Activated T-helper 17 cell treated with anti-CD3 and anti-CD28 coated beads, Interleukin-2, amount 50 U/mL, for 72 hours (primary cell): ENCODE data around the gene RAB40A. TPM values are rescaled to one million over a fixed set of nuclear protein-coding genes. Genes with fewer than 3 reads are reported as not detected.
"Not testable (repeated sequence)": the region's sequence is repeated elsewhere in the genome, so short reads cannot be mapped to it uniquely, and the experiment has no call there.

Experiments used
- ATAC-seq: fragments of 150-1000 bp; cut with Tn5 transposase; replicated peaks from 2 replicates; pipeline ENCODE4 v1.10.0; 2021; ENCODE audit warnings: mild to moderate bottlenecking, moderate library complexity
- H3K27ac Mint-ChIP-seq: one replicate; pipeline ENCODE4 v1.8.0; 2022; ENCODE audit warnings: mixed read lengths
- H3K27me3 Mint-ChIP-seq: one replicate; pipeline ENCODE4 v1.8.0; 2022; ENCODE audit warnings: mixed read lengths
- H3K36me3 Mint-ChIP-seq: one replicate; pipeline ENCODE4 v1.8.0; 2022; ENCODE audit warnings: low read depth, mild to moderate bottlenecking, mixed read lengths
- H3K4me1 Mint-ChIP-seq: one replicate; pipeline ENCODE4 v1.8.0; 2022; ENCODE audit warnings: mixed read lengths
- H3K4me3 Mint-ChIP-seq: one replicate; pipeline ENCODE4 v1.8.0; 2022; ENCODE audit warnings: mild to moderate bottlenecking, mixed read lengths
- H3K9me3 Mint-ChIP-seq: one replicate; pipeline ENCODE4 v1.8.0; 2022; ENCODE audit warnings: mixed read lengths
- total RNA-seq, 2 donors: library from RNA; stranded (reverse); gene quantifications; one replicate each; pipeline ENCODE4 v1.2.3, GENCODE V29; 2022

Gene RAB40A
- total RNA-seq, 2 donors from 2014 or later: 0.26 to 0.45 TPM

GRCh38 chrX:103464072-103464773 is 55.1 kb downstream of the RAB40A start:
- H3K9me3 Mint-ChIP-seq: no peaks in the 10 kb centered on the region
- no peaks in the 10 kb centered on the region for H3K27me3 Mint-ChIP-seq
- peaks cover 4% of the 10 kb centered on the region for H3K4me1 Mint-ChIP-seq
- no peaks in the 10 kb centered on the region for H3K36me3 Mint-ChIP-seq
- ATAC-seq: peak; percentile 75
- H3K27ac Mint-ChIP-seq: peak overlapping the region; percentile 82
- peak overlapping the region; percentile 84 for H3K4me3 Mint-ChIP-seq

GRCh38 chrX:103461156-103461555 is 58.1 kb downstream of the RAB40A start:
- ATAC-seq: no peak
- H3K4me1 Mint-ChIP-seq: peaks cover 4% of the 10 kb centered on the region
- H3K4me3 Mint-ChIP-seq: no peak overlapping the region
- no peak overlapping the region for H3K27ac Mint-ChIP-seq
- no peaks in the 10 kb centered on the region for H3K27me3 Mint-ChIP-seq
- no peaks in the 10 kb centered on the region for H3K9me3 Mint-ChIP-seq
- H3K36me3 Mint-ChIP-seq: no peaks in the 10 kb centered on the region

- not testable (repeated sequence) for H3K27ac Mint-ChIP-seq, H3K9me3 Mint-ChIP-seq, H3K27me3 Mint-ChIP-seq, H3K4me3 Mint-ChIP-seq, ATAC-seq, H3K4me1 Mint-ChIP-seq, H3K36me3 Mint-ChIP-seq
These were observed 59.1 kb downstream of the RAB40A start for GRCh38 chrX:103460001-103460755.

- Mint-ChIP-seq H3K4me1 (no peaks in the 10 kb centered on the region), H3K27ac (no peak overlapping the region), H3K4me3 (no peak overlapping the region), H3K9me3 (no peaks in the 10 kb centered on the region), H3K27me3 (no peaks in the 10 kb centered on the region), H3K36me3 (no peaks in the 10 kb centered on the region)
- no peak for ATAC-seq
These were observed 65.6 kb downstream of the RAB40A start for GRCh38 chrX:103453655-103454054.

Other genes starting within 250 kb of the RAB40A start
- gene TCEAL5, start 242.7 kb downstream of the RAB40A start, total RNA-seq: not detected
- 1 to 10 TPM; 4.8 to 7.4 TPM for gene BEX2, start 208.5 kb downstream of the RAB40A start, total RNA-seq
- gene TCEAL7, start 189.2 kb downstream of the RAB40A start, total RNA-seq: not detected
- gene TCEAL9, start 163.0 kb downstream of the RAB40A start, total RNA-seq: 1 to 10 TPM in 1 of 2 donors, under 1 TPM in 1; 0.73 to 1.1 TPM
- gene BEX3, start 143.0 kb downstream of the RAB40A start, total RNA-seq: 1 to 10 TPM; 3.5 to 9.4 TPM
- 10 to 100 TPM in 1 of 2 donors, 1 to 10 TPM in 1; 9.9 to 14.1 TPM for gene TCEAL4, start 66.0 kb upstream of the RAB40A start, total RNA-seq
- 1 to 10 TPM; 4.1 to 9.1 TPM for gene TCEAL3, start 88.5 kb upstream of the RAB40A start, total RNA-seq
- 1 to 10 TPM; 6.0 to 9.3 TPM for gene TCEAL1, start 109.5 kb upstream of the RAB40A start, total RNA-seq
- gene MORF4L2, start 167.2 kb upstream of the RAB40A start, total RNA-seq: 100 to 1,000 TPM; 181 to 247 TPM
- gene TMEM31, start 191.4 kb upstream of the RAB40A start, total RNA-seq: not detected